Cardiac muscle cell (in vitro differentiated cells and primary cell): ENCODE results near the gene CPA1. TPM values are rescaled to one million over a fixed set of nuclear protein-coding genes. Genes with fewer than 3 reads are reported as not detected.

Source experiments
- DNase-seq, 2 donors: peaks; one replicate each; pipeline versions ENCODE4 v3.0.0 to v3.0.0-alpha.2; 2010 to 2017; ENCODE audit warnings: low read depth in 1 of 2, low spot score in 1 of 2
- H3K27ac ChIP-seq: fragments of 200-600 bp; sonication (generic); 2 replicates; pipeline ENCODE4 v1.5.1; 2016
- H3K27me3 ChIP-seq: fragments of 200-600 bp; sonication (generic); 2 replicates; pipeline ENCODE4 v1.6.0; 2016; ENCODE audit warnings: control low read depth
- H3K36me3 ChIP-seq: fragments of 200-600 bp; sonication (generic); 2 replicates; pipeline ENCODE4 v1.5.1; 2016; ENCODE audit warnings: control low read depth
- H3K4me1 ChIP-seq: fragments of 200-600 bp; sonication (generic); 2 replicates; pipeline ENCODE4 v1.8.1; 2017; ENCODE audit warnings: low read depth, mild to moderate bottlenecking, mixed run types
- H3K4me3 ChIP-seq: fragments of 200-600 bp; sonication (generic); 2 replicates; pipeline ENCODE4 v1.5.1; 2016; ENCODE audit warnings: mild to moderate bottlenecking
- H3K9me3 ChIP-seq: fragments of 200-600 bp; sonication (generic); 2 replicates; pipeline ENCODE4 v1.5.1; 2017; ENCODE audit warnings: low read depth, mild to moderate bottlenecking, control low read depth
- polyA plus RNA-seq: library from polyadenylated mRNA; unstranded; fragments of >200 nt; fragmentation: Nextera tagmentation; extraction: Ambion mirVana; gene quantifications from 2 replicates; pipeline ENCODE4 v1.2.1, GENCODE V29; 2016
- total RNA-seq: library from RNA; depleted of rRNA; stranded (reverse); fragments of >200 nt; gene quantifications from 2 replicates; pipeline ENCODE4 v1.2.3, GENCODE V29; 2016
- TF ChIP-seq, protein P1 (sequence below): IDR thresholded peaks from 2 replicates; pipeline ENCODE4 v1.5.1; 2012; ENCODE audit warnings: low read depth, mild to moderate bottlenecking, low read length

CPA1 gene
- total and polyA plus RNA-seq, 2 experiments from 2014 or later: 3.5 to 4.3 TPM

DNA sequence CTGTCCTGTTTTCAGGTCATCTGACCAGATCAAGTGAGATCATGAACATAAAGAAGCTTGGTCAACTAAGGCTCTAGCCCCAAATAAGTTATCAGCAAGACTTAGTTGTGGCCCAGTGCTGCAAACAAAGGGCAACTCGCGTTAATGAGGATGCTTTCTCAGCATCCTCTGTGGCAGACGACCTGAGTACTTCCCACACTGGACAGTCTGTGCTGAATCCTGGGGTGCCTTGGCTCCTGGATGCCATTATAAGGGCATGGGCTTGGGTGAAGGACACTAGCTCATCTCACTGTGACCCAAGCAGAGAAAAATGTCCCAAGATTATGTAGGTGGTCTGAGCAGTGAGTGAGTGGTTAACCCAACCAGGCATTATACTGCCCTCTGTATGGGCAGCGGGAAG, 21.8 kb upstream of the CPA1 start:
- no peaks in the 10 kb centered on the region for H3K27me3 ChIP-seq
- H3K36me3 ChIP-seq: no peaks in the 10 kb centered on the region
- H3K9me3 ChIP-seq: no peaks in the 10 kb centered on the region
- H3K27ac ChIP-seq: no peak overlapping the region
- no peak overlapping the region for H3K4me3 ChIP-seq
- TF ChIP-seq, protein P1, sequence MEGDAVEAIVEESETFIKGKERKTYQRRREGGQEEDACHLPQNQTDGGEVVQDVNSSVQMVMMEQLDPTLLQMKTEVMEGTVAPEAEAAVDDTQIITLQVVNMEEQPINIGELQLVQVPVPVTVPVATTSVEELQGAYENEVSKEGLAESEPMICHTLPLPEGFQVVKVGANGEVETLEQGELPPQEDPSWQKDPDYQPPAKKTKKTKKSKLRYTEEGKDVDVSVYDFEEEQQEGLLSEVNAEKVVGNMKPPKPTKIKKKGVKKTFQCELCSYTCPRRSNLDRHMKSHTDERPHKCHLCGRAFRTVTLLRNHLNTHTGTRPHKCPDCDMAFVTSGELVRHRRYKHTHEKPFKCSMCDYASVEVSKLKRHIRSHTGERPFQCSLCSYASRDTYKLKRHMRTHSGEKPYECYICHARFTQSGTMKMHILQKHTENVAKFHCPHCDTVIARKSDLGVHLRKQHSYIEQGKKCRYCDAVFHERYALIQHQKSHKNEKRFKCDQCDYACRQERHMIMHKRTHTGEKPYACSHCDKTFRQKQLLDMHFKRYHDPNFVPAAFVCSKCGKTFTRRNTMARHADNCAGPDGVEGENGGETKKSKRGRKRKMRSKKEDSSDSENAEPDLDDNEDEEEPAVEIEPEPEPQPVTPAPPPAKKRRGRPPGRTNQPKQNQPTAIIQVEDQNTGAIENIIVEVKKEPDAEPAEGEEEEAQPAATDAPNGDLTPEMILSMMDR: no peak
- DNase-seq: no peak
- H3K4me1 ChIP-seq: peaks cover 11% of the 10 kb centered on the region

DNA sequence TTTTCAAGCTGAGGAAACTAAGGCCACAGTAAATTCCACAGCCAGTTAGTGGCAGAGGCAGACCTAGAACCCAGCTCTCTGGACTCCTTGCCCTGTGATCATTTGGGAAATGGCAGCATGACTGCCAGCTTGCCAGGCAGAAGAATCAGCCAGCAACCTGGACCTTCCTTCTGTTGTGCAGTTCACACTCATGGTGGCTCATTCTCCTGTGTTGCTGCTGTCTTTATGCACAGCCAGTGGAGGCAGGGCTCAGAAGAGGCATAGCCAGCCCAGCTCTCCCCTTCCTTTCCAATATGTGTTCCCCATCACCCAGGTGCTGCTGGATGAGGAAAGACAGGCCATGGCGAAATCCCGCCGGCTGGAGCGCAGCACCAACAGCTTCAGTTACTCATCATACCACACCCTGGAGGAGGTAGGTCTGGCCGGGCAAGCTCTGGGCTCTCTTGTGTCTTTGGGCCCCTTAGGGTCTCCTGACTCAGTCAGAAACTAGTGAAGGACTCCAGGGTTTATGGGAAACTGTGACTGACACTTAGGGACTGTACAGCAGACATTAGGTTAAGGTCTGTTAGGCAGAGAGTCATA, 20.9 kb upstream of the CPA1 start:
- no peaks in the 10 kb centered on the region for H3K36me3 ChIP-seq
- H3K9me3 ChIP-seq: no peaks in the 10 kb centered on the region
- H3K27ac ChIP-seq: no peak overlapping the region
- H3K4me3 ChIP-seq: no peak overlapping the region
- no peaks in the 10 kb centered on the region for H3K27me3 ChIP-seq
- TF ChIP-seq, protein P1: no peak
- DNase-seq: no peak
- peaks cover 11% of the 10 kb centered on the region for H3K4me1 ChIP-seq

DNA sequence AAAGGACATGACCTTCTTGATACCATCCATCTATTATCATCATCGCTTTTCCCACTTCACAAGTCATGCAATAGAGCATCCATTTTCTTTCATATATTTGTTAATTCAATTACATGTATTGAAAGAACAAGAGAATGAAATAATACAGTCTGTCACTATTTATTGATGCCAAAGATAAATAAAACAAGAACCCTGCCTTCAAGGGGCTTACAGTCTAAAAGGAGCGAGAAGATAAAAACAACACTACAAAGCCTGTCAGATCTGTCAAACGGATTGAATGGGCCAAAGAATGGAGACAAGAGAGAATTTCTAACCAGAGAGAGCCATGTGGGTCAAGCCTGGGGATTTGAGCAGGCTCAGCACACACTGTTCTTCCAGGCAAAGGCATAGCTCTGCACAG, 19.8 kb upstream of the CPA1 start:
- no peak overlapping the region for H3K4me3 ChIP-seq
- H3K27me3 ChIP-seq: no peaks in the 10 kb centered on the region
- H3K36me3 ChIP-seq: no peaks in the 10 kb centered on the region
- no peaks in the 10 kb centered on the region for H3K9me3 ChIP-seq
- TF ChIP-seq, protein P1: no peak
- DNase-seq: no peak
- no peak overlapping the region for H3K27ac ChIP-seq
- peaks cover 23% of the 10 kb centered on the region for H3K4me1 ChIP-seq

DNA sequence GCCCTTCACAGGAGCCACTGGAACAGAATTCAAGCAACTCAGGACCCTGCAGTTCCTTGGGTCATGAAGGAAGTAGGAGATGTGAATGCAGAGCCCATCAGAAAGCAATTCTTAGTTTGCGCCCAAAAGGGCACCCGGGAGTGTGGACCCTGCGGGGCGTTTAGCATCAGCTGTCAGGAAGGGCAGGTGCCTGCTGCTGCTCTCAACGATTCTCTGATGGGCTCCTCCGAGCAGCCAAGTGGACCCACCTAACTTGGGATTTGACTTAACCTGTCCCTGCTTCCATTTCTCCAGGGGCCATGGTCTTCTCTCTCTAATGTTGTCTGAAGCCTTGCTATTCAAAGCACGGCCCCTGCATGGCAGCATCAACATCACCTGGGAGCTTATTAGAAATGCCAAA, 18.6 kb upstream of the CPA1 start:
- no peaks in the 10 kb centered on the region for H3K36me3 ChIP-seq
- TF ChIP-seq, protein P1: no peak

DNA sequence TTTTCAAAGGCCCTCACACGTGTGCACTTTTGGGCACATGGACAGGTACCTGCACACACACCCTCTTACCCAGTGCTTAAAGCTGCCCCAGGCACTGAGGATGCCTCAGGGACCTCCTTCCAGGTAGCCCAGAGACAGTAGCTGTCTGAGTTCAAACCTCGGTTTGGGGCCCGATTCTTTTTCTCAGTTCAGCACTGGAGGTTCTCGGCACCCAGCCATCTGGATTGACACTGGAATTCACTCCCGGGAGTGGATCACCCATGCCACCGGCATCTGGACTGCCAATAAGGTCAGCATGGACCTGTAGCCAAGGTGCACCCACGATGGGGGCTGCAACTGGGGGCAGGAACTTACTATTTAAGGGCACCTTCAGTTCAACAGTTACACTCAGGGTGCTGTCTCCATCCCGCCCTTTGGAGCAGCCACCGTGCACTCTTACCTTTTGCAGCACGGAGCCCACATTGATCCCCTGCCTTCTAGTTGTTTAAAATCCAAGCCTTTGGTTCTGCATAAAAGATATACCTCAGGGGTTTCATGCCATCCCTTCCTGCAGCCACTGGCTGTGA, 18.0 kb upstream of the CPA1 start:
- Histone ChIP-seq H3K36me3 (no peaks in the 10 kb centered on the region), H3K27me3 (no peaks in the 10 kb centered on the region), H3K4me3 (no peak overlapping the region), H3K9me3 (no peaks in the 10 kb centered on the region), H3K4me1 (peaks cover 12% of the 10 kb centered on the region), H3K27ac (no peak overlapping the region)
- TF ChIP-seq, protein P1: no peak
- DNase-seq: no peak

More for the DNA sequence above, 18.6 kb upstream of the CPA1 start:
- Histone ChIP-seq H3K27ac (no peak overlapping the region), H3K4me3 (no peak overlapping the region), H3K4me1 (peaks cover 14% of the 10 kb centered on the region), H3K27me3 (no peaks in the 10 kb centered on the region), H3K9me3 (no peaks in the 10 kb centered on the region)
- DNase-seq: no peak
